HG02610 (cell line): ENCODE data around the gene SLX4IP.
"Not testable (repeated sequence)": the region's sequence is repeated elsewhere in the genome, so short reads cannot be mapped to it uniquely, and the experiment has no call there.

ENCODE experiments used
- ATAC-seq: cut with Tn5 transposase; IDR thresholded peaks from one replicate; pipeline ENCODE4 v1.9.1; 2021; ENCODE audit warnings: mild to moderate bottlenecking, moderate library complexity; ENCODE audit not compliant: unreplicated experiment

SLX4IP gene

GRCh38 chr20:10434832-10435812 is at the start of gene SLX4IP:
TSS of gene SLX4IP (plus strand) at chr20:10435305. CDS start at chr20:10458205, 22,900 bp downstream.
- peak; percentile 56 for ATAC-seq

GRCh38 chr20:10385850-10386544 is 49.1 kb upstream of the SLX4IP start:
- ATAC-seq, result no peak

- no peak for ATAC-seq
Measured at GRCh38 chr20:10387686-10388085, 47.4 kb upstream of the SLX4IP start.

- no peak for ATAC-seq
Measured at GRCh38 chr20:10388597-10388996, 46.5 kb upstream of the SLX4IP start.

GRCh38 chr20:10390709-10391108 is 44.4 kb upstream of the SLX4IP start:
- no peak for ATAC-seq

- ATAC-seq, result not testable (repeated sequence)
Measured at GRCh38 chr20:10394752-10395151, 40.4 kb upstream of the SLX4IP start.

- ATAC-seq, result no peak
Measured at GRCh38 chr20:10398834-10399369, 36.2 kb upstream of the SLX4IP start.

- ATAC-seq, result peak; percentile 61
Measured at GRCh38 chr20:10402938-10403608, 32.0 kb upstream of the SLX4IP start.

GRCh38 chr20:10404023-10404628 is 31.0 kb upstream of the SLX4IP start:
- ATAC-seq, result no peak

- no peak for ATAC-seq
Measured at GRCh38 chr20:10404959-10405530, 30.1 kb upstream of the SLX4IP start.

GRCh38 chr20:10408108-10408813 is 26.8 kb upstream of the SLX4IP start:
- ATAC-seq, result no peak

- no peak for ATAC-seq
Measured at GRCh38 chr20:10411673-10412072, 23.4 kb upstream of the SLX4IP start.

GRCh38 chr20:10412591-10413408 is 22.3 kb upstream of the SLX4IP start:
- no peak for ATAC-seq

- no peak for ATAC-seq
Measured at GRCh38 chr20:10415013-10415650, 20.0 kb upstream of the SLX4IP start.

- not testable (repeated sequence) for ATAC-seq
Measured at GRCh38 chr20:10417218-10417617, 17.9 kb upstream of the SLX4IP start.

- no peak for ATAC-seq
Measured at GRCh38 chr20:10419550-10420133, 15.5 kb upstream of the SLX4IP start.

GRCh38 chr20:10423735-10424134 is 11.4 kb upstream of the SLX4IP start:
- ATAC-seq, result no peak
